ENCODE data around the gene ROBO1.

Gene ROBO1

DNA sequence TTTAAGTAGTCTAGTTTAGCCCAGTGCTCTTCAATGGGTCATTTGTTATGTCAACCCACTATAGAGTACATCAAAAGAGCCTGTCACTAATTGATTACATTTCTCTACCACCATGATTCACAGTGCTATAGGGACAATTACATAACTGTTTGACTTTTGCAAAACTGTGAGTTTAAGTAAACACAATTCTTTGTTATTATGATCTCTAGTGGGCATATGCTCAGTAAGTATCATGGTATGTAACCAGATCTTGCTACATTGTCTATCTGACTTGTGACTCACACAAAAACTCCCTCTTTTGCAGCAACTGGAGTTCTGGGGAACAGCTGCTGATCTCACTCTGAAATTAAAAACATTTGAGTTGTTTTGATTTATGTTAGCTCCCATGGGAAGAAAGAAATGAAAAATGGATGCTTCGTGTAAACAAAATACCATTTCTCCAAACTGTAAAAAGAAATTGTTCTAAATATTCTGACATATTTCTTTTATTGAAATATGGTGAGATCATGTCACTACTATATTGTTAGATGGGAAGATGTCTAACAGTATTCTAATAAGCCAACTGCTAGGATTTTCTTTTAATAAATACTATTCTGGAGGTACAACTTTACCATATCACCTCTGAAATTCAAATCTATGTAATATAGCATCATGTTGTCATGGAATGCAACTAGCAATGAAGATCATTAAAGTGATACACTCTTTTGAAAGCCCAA lies 470.4 kb downstream of the ROBO1 start:
- DNase-seq = peak; percentile 93

GRCh38 chr3:79286882-79287281 lies 480.9 kb downstream of the ROBO1 start:
- no peak for DNase-seq

GRCh38 chr3:79285871-79286270 lies 481.9 kb downstream of the ROBO1 start:
- no peak for DNase-seq

DNA sequence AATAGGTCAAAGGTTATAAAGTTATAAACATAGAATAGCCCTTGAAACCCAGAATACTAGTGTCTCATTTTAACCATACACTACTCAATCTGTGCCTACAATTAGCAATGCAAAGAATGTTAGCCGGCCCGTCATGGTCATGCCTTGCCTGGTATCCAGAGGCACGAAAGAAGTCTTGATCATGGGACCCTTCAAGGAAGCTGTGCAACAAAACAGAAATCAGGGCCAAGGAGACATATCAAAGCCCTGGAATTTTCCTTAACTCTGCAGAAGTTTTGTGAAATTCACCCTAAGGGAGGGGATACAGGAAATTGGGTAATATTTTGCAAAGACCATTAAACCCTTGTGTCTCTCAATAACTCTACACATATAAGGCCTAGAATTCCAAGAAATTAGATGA lies 482.4 kb downstream of the ROBO1 start:
- no peak for DNase-seq

DNA sequence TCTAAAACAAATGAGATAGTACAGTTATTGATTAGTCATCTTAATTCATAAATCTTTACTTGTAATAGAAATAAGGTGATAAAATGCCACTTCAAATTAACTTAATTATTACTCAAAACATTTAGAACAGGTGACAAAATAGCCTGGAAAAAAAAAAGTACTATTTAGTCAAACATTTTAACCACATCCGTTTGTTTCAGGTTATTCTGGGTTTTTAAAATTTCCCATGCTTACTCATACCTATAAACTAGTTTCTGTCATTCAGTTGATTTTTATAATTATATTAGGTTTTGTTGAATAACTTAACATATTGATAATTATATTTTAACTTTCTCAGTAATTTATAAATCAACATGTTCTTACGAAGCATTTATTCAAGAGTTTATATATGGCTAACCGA lies 483.0 kb downstream of the ROBO1 start:
- DNase-seq = no peak

GRCh38 chr3:79278681-79279080 lies 489.1 kb downstream of the ROBO1 start:
- DNase-seq = no peak

- DNase-seq = no peak
These were observed 499.4 kb downstream of the ROBO1 start for GRCh38 chr3:79268422-79268821.

GRCh38 chr3:79264892-79265291 lies 502.9 kb downstream of the ROBO1 start:
- DNase-seq = no peak

DNA sequence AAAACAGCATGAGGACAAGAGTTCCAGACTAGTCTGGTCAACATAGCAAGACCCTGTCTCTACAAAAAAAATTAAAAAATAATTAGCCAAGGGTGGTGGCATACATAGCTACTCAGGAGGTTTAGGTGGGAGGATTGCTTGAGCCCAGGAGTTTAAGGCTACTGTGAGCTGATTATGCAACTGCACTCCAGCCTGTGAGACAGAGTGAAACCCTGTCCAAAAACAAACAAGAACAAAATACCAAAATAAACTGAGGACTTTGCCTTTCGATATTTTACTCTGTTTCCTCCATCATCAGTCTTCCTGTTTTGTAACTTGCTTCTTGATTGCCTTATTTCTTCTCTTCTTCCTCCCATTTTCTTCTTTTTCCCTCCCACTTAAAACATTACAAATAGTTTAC lies 504.4 kb downstream of the ROBO1 start:
- no peak for DNase-seq

GRCh38 chr3:79258479-79258878 lies 509.3 kb downstream of the ROBO1 start:
- no peak for DNase-seq

DNA sequence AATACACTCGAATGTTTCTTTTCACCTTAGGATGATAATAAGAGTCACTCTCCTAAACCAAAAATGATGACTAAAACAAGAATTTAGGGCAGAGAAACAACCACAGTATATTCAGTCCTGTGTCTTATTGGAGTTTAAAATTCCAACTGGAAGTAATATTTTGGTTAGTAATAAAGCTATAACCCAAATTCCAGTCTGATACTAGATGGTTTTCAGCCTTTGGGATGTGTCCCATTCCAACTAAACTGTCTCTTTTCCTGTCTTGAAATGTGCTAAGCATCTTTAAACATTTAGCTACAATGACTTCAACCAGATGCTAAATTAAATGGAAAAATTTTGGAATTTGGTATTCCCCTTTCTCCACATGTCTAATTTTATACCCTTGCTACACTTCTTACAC lies 510.0 kb downstream of the ROBO1 start:
- no peak for DNase-seq

DNA sequence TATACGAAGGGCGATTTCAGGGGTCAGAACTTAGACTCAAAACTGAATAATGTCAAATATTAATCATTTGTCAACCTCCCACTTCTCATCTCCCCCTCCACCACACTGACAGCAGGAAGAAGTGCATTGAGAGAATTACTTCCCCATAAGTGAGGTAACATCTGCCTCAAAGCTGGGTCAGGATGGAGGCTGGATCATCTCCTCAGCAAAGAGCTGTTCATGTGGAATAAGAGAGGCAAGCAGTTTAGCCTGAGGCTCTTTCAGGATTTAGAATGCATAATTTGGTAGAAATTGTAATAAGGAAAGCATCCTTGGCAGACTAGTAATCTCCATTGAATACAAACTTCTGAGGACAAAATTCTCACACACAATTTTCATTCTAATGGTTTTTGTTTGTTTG lies 512.1 kb downstream of the ROBO1 start:
- DNase-seq = no peak

DNA sequence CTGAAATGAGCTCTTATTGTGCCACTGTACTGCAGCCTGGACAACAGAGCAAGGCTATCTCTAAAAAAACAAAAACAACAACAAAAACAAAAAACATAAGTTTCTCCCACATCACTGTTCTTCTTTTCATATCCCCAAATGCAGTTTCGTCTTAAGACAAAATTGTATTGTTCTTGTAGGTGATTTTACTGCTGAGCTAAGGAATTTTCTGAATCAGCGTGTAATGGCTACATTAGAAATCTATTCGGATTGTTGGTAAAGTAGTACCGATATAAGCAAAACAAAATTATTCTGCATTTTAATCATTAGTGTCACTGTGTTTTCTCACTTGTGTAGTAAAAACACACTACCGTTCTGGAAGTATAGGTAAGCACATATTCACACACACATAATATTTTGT lies 512.5 kb downstream of the ROBO1 start:
- no peak for DNase-seq

GRCh38 chr3:79253704-79254103 lies 514.1 kb downstream of the ROBO1 start:
- no peak for DNase-seq

DNA sequence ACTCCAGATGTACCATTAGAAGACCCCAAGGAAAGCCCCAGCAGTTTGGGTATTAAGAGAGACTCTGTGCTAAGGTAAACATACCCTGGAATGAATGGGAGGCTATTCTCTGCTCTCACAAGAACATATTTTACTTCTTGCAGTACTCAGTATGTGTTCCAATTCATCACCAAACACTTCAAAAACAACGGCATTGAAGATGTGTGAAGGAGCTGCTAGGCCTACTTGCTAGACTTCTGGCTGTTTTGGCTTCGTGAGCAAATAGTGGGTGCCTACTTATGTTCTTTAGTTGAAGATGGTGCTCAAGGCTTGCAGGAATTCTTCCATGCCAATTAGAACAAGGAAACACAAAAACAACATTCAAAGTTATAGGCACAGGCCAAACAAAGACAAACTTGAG lies 514.5 kb downstream of the ROBO1 start:
- DNase-seq = no peak

DNA sequence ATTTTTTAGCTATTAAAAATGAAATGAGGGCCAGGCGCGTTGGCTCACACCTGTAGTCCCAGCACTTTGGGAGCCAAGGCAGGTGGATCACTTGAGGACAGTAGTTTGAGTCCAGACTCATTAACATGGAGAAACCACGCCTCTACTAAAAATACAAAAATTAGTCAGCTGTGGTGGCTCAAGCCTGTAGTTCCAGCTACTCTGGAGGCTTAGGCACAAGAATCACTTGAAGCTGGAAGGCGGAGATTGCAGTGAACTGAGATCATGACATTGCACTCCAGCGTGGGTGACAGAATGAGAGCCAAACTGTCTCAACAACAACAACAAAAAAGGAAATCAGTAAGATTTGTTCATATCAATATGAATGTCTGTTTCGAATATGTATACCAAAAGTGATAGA lies 517.1 kb downstream of the ROBO1 start:
- no peak for DNase-seq

GRCh38 chr3:79249701-79250100 lies 518.1 kb downstream of the ROBO1 start:
- DNase-seq = no peak

DNA sequence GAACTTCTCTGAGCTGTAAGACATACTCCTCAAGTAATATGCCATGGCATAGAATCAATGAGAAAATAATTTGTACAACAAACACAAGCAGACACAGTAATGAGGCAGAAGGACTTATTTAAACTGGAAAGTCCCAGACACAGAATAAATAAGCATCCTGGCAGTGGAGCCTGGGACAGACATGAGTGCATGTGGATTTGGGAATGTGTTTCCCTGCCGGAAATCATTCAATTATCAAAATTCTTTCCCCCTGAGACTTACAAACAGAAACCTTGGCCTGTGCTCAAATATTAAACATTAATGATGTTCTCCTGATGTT lies 520.1 kb downstream of the ROBO1 start:
- DNase-seq = no peak

DNA sequence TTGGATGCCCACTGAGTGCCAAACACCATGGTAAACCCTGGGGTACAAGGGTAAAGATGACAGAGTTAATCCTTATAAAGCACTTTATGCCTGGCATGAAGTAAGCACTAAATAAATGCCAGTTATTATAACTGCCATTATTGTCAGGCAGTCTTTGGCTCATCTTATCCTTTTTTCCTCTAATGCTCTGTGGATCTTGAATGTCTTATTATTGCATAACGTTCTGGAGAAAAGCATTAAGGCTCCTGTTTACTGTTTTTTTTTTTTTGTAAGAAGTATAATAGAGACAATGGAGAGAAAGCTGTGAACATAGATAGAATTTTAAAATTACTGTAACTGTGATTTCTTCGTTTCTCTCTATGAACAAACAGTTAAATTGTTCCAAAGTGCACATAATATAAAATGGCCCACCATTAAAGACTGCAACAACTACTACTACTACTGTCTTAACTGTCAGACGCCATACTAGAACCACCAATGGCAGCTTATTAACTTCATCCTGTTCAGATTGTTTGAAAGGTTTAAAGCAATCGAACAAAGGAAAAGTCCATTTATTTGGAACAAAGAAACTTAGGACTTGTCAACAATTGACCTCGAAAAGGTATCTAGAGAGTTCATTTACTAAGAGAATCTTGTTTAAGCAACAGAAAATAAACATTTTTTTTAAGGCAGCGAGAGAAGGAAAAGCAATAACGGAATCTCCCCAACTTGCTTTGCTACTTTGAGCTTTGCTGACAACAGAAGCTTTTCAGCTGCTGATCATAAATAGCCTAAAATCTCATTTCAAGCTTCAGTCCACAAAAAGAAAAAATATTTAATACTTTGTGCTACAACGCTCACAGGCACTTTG lies 520.7 kb downstream of the ROBO1 start:
- no peak for DNase-seq

- no peak for DNase-seq
These were observed 522.3 kb downstream of the ROBO1 start for GRCh38 chr3:79245284-79246138.

DNA sequence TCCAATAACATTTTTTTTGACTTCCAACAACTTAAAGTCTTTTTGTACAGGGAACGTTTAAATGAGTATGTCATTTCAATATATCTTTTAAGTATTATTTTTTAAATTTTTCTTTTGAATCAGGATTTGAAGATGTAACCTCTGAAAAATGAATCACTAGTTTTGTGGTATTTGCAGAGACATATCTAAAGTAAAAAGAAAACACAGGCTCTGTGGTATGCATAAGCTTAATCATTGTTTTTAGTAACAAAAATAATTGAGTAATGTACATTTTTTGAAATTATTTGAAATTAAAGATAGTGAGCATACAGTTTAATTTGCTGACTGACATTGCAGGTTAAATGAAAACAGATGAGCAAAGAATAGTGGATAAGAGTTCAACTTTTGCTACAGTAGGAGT lies 531.3 kb downstream of the ROBO1 start:
- no peak for DNase-seq

DNA sequence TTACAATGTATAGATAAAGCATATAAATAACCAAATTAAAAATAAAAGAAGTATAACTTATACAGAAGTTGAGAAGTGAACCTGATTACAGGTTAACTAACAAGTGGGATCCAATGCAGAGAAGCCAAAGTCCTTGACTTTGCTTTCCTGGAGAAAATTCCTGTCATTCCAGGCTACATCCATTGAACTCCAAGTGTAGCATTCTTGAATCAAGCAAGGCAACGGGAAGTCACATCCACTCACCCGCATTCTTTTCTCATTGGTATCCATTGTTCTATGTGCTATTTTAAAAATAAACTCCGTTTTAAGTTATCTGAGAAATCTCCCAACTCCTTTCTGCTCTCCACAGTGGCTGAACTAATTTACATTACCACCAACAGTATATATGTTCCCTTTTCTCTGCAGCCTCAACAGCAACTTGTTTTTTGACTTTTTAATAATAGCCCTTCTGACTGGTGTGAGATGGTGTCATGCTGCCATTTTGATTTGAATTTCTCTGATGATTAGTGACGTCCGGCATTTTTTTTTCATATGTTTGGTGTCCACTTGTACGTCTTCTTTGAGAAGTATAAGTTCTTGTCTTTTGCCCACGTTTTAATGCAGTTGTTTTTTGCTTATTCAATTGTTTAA lies 534.3 kb downstream of the ROBO1 start:
- DNase-seq = no peak

DNA sequence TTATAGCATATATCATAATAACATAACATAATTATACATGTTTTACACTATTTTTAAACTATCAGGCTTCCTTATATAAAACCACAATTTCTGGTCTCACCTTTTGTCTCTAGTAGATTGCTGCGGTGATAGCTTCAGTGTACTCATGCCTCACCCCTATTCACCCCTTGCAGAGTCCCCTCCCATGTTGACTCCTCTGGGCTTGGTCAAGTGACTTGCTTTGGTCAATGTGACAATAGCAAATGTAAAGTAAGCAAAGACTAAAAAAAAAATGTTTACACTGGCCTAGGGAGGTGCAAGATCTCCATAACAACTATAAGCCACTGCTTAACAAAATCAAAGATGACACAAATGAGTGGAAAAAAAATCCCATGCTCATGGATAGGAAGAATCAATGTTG lies 537.5 kb downstream of the ROBO1 start:
- no peak for DNase-seq

All from NCI-H1105 treated with DMSO at 0.1 percent for 48 hours (cell line).